Measurements from ENCODE around the gene MEGF6. TPM values are rescaled to one million over a fixed set of nuclear protein-coding genes. Genes with fewer than 3 reads are reported as not detected.

MEGF6 gene
- total RNA-seq, 1 experiment from 2014 or later: 65.3 TPM

- Histone ChIP-seq H3K27me3 (ENCODE audit: insufficient read depth, low read depth) (no peaks in the 10 kb centered on the region), H3K4me2 (no peak overlapping the region), H3K27ac (no peak overlapping the region), H3K4me3 (no peak overlapping the region), H3K9me3 (ENCODE audit: insufficient read depth, low read depth) (no peaks in the 10 kb centered on the region), H3K9me2 (ENCODE audit: insufficient read depth) (no peaks in the 10 kb centered on the region), H4K20me1 (ENCODE audit: insufficient read depth) (peaks cover 3% of the 10 kb centered on the region), H2AFZ (no peak overlapping the region), H3F3A (ENCODE audit: insufficient read depth, low read depth) (peaks cover 11% of the 10 kb centered on the region; the same call in 1 of the 2 replicates), H3K4me1 (replicated peaks; ENCODE audit: insufficient read depth) (peaks cover 19% of the 10 kb centered on the region), H3K36me3 (ENCODE audit: low read depth) (no peaks in the 10 kb centered on the region), H3K79me2 (ENCODE audit: low read depth) (no peaks in the 10 kb centered on the region)
- ChIA-PET CTCF (no interaction called here), POLR2A (ENCODE audit: unreplicated experiment) (no interaction called here)
- DNase-seq: no peak
- intact Hi-C loops (cut with micrococcal nuclease; ENCODE audit: unreplicated experiment): no loop called here
- TF ChIP-seq CTCF (conservative IDR thresholded peaks at IDR 0.05) (no peak), EZH2 (IDR thresholded peaks at IDR 0.05; ENCODE audit: low read depth) (no peak)
- BruUV-seq (replicated peaks): no TSS peak
Observed at GRCh38 chr1:3508757-3509415, 102.4 kb downstream of the MEGF6 start.

GRCh38 chr1:3507636-3508275 is 103.6 kb downstream of the MEGF6 start:
- Histone ChIP-seq H3K9me2 (ENCODE audit: insufficient read depth) (no peaks in the 10 kb centered on the region), H3K27me3 (ENCODE audit: insufficient read depth, low read depth) (no peaks in the 10 kb centered on the region), H4K20me1 (ENCODE audit: insufficient read depth) (peaks cover 3% of the 10 kb centered on the region), H3K4me3 (no peak overlapping the region), H3F3A (ENCODE audit: insufficient read depth, low read depth) (peaks cover 19% of the 10 kb centered on the region; the same call in 1 of the 2 replicates), H3K79me2 (ENCODE audit: low read depth) (no peaks in the 10 kb centered on the region), H3K27ac (no peak overlapping the region), H3K9me3 (ENCODE audit: insufficient read depth, low read depth) (no peaks in the 10 kb centered on the region), H2AFZ (no peak overlapping the region), H3K4me2 (no peak overlapping the region), H3K4me1 (replicated peaks; ENCODE audit: insufficient read depth) (peaks cover 30% of the 10 kb centered on the region), H3K36me3 (ENCODE audit: low read depth) (no peaks in the 10 kb centered on the region)
- TF ChIP-seq CTCF (conservative IDR thresholded peaks at IDR 0.05) (no peak), EZH2 (IDR thresholded peaks at IDR 0.05; ENCODE audit: low read depth) (no peak)
- CTCF ChIA-PET: no interaction called here
- no peak for DNase-seq
- POLR2A ChIA-PET (ENCODE audit: unreplicated experiment): no interaction called here
- BruUV-seq (replicated peaks): no TSS peak
- intact Hi-C loops (cut with micrococcal nuclease; ENCODE audit: unreplicated experiment): no loop called here

GRCh38 chr1:3506943-3507342 is 104.4 kb downstream of the MEGF6 start:
- no peaks in the 10 kb centered on the region for H3K36me3 ChIP-seq (ENCODE audit: low read depth)
- no peaks in the 10 kb centered on the region for H3K79me2 ChIP-seq (ENCODE audit: low read depth)
- H3K4me1 ChIP-seq (replicated peaks; ENCODE audit: insufficient read depth): peaks cover 31% of the 10 kb centered on the region
- H4K20me1 ChIP-seq (ENCODE audit: insufficient read depth): peaks cover 3% of the 10 kb centered on the region
- peaks cover 19% of the 10 kb centered on the region; the same call in 1 of the 2 replicates for H3F3A ChIP-seq (ENCODE audit: insufficient read depth, low read depth)
- no TSS peak for BruUV-seq (replicated peaks)
- intact Hi-C loops (cut with micrococcal nuclease; ENCODE audit: unreplicated experiment): no loop called here
- no peak overlapping the region for H3K4me3 ChIP-seq
- ChIA-PET POLR2A (ENCODE audit: unreplicated experiment) (no interaction called here), CTCF (no interaction called here)
- no peaks in the 10 kb centered on the region for H3K27me3 ChIP-seq (ENCODE audit: insufficient read depth, low read depth)
- no peak overlapping the region for H3K4me2 ChIP-seq
- no peaks in the 10 kb centered on the region for H3K9me2 ChIP-seq (ENCODE audit: insufficient read depth)
- no peak overlapping the region for H3K27ac ChIP-seq
- no peak overlapping the region for H2AFZ ChIP-seq
- TF ChIP-seq EZH2 (IDR thresholded peaks at IDR 0.05; ENCODE audit: low read depth) (no peak), CTCF (conservative IDR thresholded peaks at IDR 0.05) (no peak)
- DNase-seq: no peak
- no peaks in the 10 kb centered on the region for H3K9me3 ChIP-seq (ENCODE audit: insufficient read depth, low read depth)

Measured in PC-9 (cell line).